GM21515 (cell line): ENCODE data around the gene TRAPPC3.

Experiments
- ATAC-seq: cut with Tn5 transposase; IDR thresholded peaks from one replicate; pipeline ENCODE4 v1.9.1; 2021; ENCODE audit not compliant: unreplicated experiment

TRAPPC3 gene

GRCh38 chr1:36154335-36154734 lies 5.0 kb upstream of the TRAPPC3 start:
- ATAC-seq = no peak

GRCh38 chr1:36153476-36153875 lies 4.2 kb upstream of the TRAPPC3 start:
- no peak for ATAC-seq

GRCh38 chr1:36151845-36152203 lies 2.5 kb upstream of the TRAPPC3 start:
- ATAC-seq = no peak

GRCh38 chr1:36151134-36151844 lies 2.0 kb upstream of the TRAPPC3 start:
- ATAC-seq = no peak

- peak; percentile 39 for ATAC-seq
These were observed 1.2 kb upstream of the TRAPPC3 start for GRCh38 chr1:36150296-36151133.

GRCh38 chr1:36149973-36150295 lies 648 bp upstream of the TRAPPC3 start:
- no peak for ATAC-seq

- no peak for ATAC-seq
These were observed 457 bp downstream of the TRAPPC3 start for GRCh38 chr1:36148821-36149236.

GRCh38 chr1:36144413-36144812 lies 4.9 kb downstream of the TRAPPC3 start:
- ATAC-seq = no peak

GRCh38 chr1:36143424-36143823 lies 5.9 kb downstream of the TRAPPC3 start:
- ATAC-seq = no peak

GRCh38 chr1:36142121-36142520 lies 7.2 kb downstream of the TRAPPC3 start:
- no peak for ATAC-seq

GRCh38 chr1:36139521-36139920 lies 9.8 kb downstream of the TRAPPC3 start:
- no peak for ATAC-seq

GRCh38 chr1:36137776-36138175 lies 11.5 kb downstream of the TRAPPC3 start:
- ATAC-seq = no peak

- no peak for ATAC-seq
These were observed 12.1 kb downstream of the TRAPPC3 start for GRCh38 chr1:36137226-36137625.

- no peak for ATAC-seq
These were observed 12.8 kb downstream of the TRAPPC3 start for GRCh38 chr1:36136535-36136934.

GRCh38 chr1:36135796-36136195 lies 13.5 kb downstream of the TRAPPC3 start:
- ATAC-seq = no peak

- no peak for ATAC-seq
These were observed 14.0 kb downstream of the TRAPPC3 start for GRCh38 chr1:36135330-36135667.

- no peak for ATAC-seq
These were observed 14.6 kb downstream of the TRAPPC3 start for GRCh38 chr1:36134505-36135329.

GRCh38 chr1:36134031-36134430 lies 15.3 kb downstream of the TRAPPC3 start:
- no peak for ATAC-seq

- ATAC-seq = no peak
These were observed 15.8 kb downstream of the TRAPPC3 start for GRCh38 chr1:36133484-36133883.

- ATAC-seq = no peak
These were observed 17.3 kb downstream of the TRAPPC3 start for GRCh38 chr1:36132029-36132428.

- no peak for ATAC-seq
These were observed 20.4 kb downstream of the TRAPPC3 start for GRCh38 chr1:36128905-36129206.
